CD4-positive, alpha-beta T cell (primary cell): ENCODE results near the gene GPSM1. TPM values are rescaled to one million over a fixed set of nuclear protein-coding genes. Genes with fewer than 3 reads are reported as not detected.

Experiments used
- ATAC-seq: fragments of 200-7000 bp; cut with Tn5 transposase; one replicate; pipeline ENCODE4 v1.10.0; 2022; ENCODE audit warnings: mild to moderate bottlenecking; ENCODE audit not compliant: poor library complexity
- CTCF ChIA-PET: fragments of 350-600 bp; sonication (Branson Sonifier 250); formaldehyde crosslinking; loops from one replicate; lab custom pipeline; 2021; ENCODE audit warnings: antibody characterized with exemption, inconsistent platforms; lab: Charles Lee
- POLR2A ChIA-PET: fragments of 350-600 bp; sonication (Branson Sonifier 250); formaldehyde crosslinking; loops from one replicate; lab custom pipeline; 2021; ENCODE audit warnings: antibody characterized with exemption, inconsistent platforms; lab: Charles Lee
- DNase-seq, 14 experiments: peaks; one replicate each; pipeline ENCODE4 v3.0.0-alpha.2; 2013 to 2020; ENCODE audit warnings: mixed read lengths in 2 of 14
- H3K27ac ChIP-seq, 2 donors: one replicate each; pipeline versions ENCODE4 v1.5.1 to v1.7.0; 2013; ENCODE audit warnings: low read length in 2 of 2, low read depth in 1 of 2, mild to moderate bottlenecking in 1 of 2
- H3K27me3 ChIP-seq, 2 experiments: 1 replicate in 1 of 2; 2 replicates in 1 of 2; pipeline versions ENCODE4 v1.6.1 to v1.7.0; 2013; ENCODE audit warnings: low read length in 2 of 2, control low read depth in 1 of 2, mild to moderate bottlenecking in 1 of 2, moderate library complexity in 1 of 2; ENCODE audit not compliant: insufficient read depth in 2 of 2, control insufficient read depth in 1 of 2
- H3K36me3 ChIP-seq: one replicate; pipeline ENCODE4 v1.6.1; 2013; ENCODE audit warnings: low read length, control low read depth; ENCODE audit not compliant: insufficient read depth
- H3K4me1 ChIP-seq: one replicate; pipeline ENCODE4 v1.6.1; 2013; ENCODE audit warnings: low read length, control low read depth; ENCODE audit not compliant: insufficient read depth
- H3K4me3 ChIP-seq: one replicate; pipeline ENCODE4 v1.5.1; 2013; ENCODE audit warnings: mild to moderate bottlenecking, low read length, moderate library complexity
- H3K9me3 ChIP-seq, 2 experiments: 1 replicate in 1 of 2; 2 replicates in 1 of 2; pipeline versions ENCODE4 v1.6.1 to v1.7.0; 2013; ENCODE audit warnings: low read length in 2 of 2, mild to moderate bottlenecking in 2 of 2, control low read depth in 1 of 2, moderate library complexity in 1 of 2; ENCODE audit not compliant: control insufficient read depth in 1 of 2, insufficient read depth in 1 of 2
- H3K27ac Mint-ChIP-seq: one replicate; pipeline ENCODE4 v1.8.0; 2020; ENCODE audit warnings: mixed read lengths
- H3K27me3 Mint-ChIP-seq: one replicate; pipeline ENCODE4 v1.8.0; 2021; ENCODE audit warnings: mixed read lengths
- H3K36me3 Mint-ChIP-seq: one replicate; pipeline ENCODE4 v1.8.0; 2021; ENCODE audit warnings: low read depth, mixed read lengths
- H3K4me1 Mint-ChIP-seq: one replicate; pipeline ENCODE4 v1.8.0; 2021; ENCODE audit warnings: low read depth, mixed read lengths
- H3K4me3 Mint-ChIP-seq: one replicate; pipeline ENCODE4 v1.8.0; 2020; ENCODE audit warnings: mild to moderate bottlenecking, mixed read lengths
- H3K9me3 Mint-ChIP-seq: one replicate; pipeline ENCODE4 v1.8.0; 2020; ENCODE audit warnings: mixed read lengths
- CTCF ChIP-seq: fragments of 200-600 bp; IDR thresholded peaks from one replicate; pipeline ENCODE4 v1.8.0; 2022; ENCODE audit warnings: antibody characterized with exemption, mild to moderate bottlenecking
- intact Hi-C, 2 experiments: fragments of 100-400 bp; cut with DNase I in 1 of 2; cut with micrococcal nuclease in 1 of 2; formaldehyde crosslinking; loops; one replicate each; pipeline versions ENCODE4 v1.15.1 to v1.9.0; 2023 to 2025; cut with DNase I, micrococcal nuclease
- total RNA-seq, 174 experiments: library from RNA in 2 of 174; stranded (reverse) in 2 of 174; gene quantifications; one replicate each; pipeline ENCODE4 v1.2.3 and lab custom pipeline; 2021 to 2026

Gene GPSM1
- total RNA-seq, 2 experiments from 2014 or later: 7.7 to 8.6 TPM

GRCh38 chr9:136308006-136308701, 19.2 kb upstream of the GPSM1 start:
- no peak for DNase-seq
- intact Hi-C loops: no loop called here
- no peak for ATAC-seq
- no peak for TF ChIP-seq CTCF
- H3K9me3 Mint-ChIP-seq: no peaks in the 10 kb centered on the region
- POLR2A ChIA-PET: no interaction called here
- H3K36me3 Mint-ChIP-seq: no peaks in the 10 kb centered on the region
- H3K4me1 ChIP-seq: peaks cover 16% of the 10 kb centered on the region
- H3K9me3 ChIP-seq: peaks cover 0 to 6% of the 10 kb centered on the region in 2 experiments
- no peak overlapping the region for H3K4me3 Mint-ChIP-seq
- H3K36me3 ChIP-seq: no peaks in the 10 kb centered on the region
- H3K27ac Mint-ChIP-seq: no peak overlapping the region
- H3K4me3 ChIP-seq: no peak overlapping the region
- no peaks in the 10 kb centered on the region for H3K27me3 Mint-ChIP-seq
- CTCF ChIA-PET: no interaction called here
- H3K27me3 ChIP-seq: peaks cover 20 to 22% of the 10 kb centered on the region in 2 experiments
- H3K4me1 Mint-ChIP-seq: peaks cover 5% of the 10 kb centered on the region
- no peak overlapping the region for H3K27ac ChIP-seq

- H3K27ac ChIP-seq: no peak overlapping the region
- H3K36me3 ChIP-seq: no peaks in the 10 kb centered on the region
- no peak overlapping the region for H3K4me3 Mint-ChIP-seq
- H3K4me3 ChIP-seq: no peak overlapping the region
- peaks cover 20 to 22% of the 10 kb centered on the region in 2 experiments for H3K27me3 ChIP-seq
- intact Hi-C loops: no loop called here
- POLR2A ChIA-PET: no interaction called here
- CTCF ChIA-PET: no interaction called here
- no peak for ATAC-seq
- H3K4me1 Mint-ChIP-seq: peaks cover 5% of the 10 kb centered on the region
- H3K27ac Mint-ChIP-seq: no peak overlapping the region
- no peaks in the 10 kb centered on the region for H3K9me3 Mint-ChIP-seq
- TF ChIP-seq CTCF: no peak
- no peaks in the 10 kb centered on the region for H3K27me3 Mint-ChIP-seq
- DNase-seq: no peak
- H3K9me3 ChIP-seq: peaks cover 0 to 6% of the 10 kb centered on the region in 2 experiments
- H3K4me1 ChIP-seq: peaks cover 16% of the 10 kb centered on the region
- H3K36me3 Mint-ChIP-seq: no peaks in the 10 kb centered on the region
These were observed 18.7 kb upstream of the GPSM1 start for GRCh38 chr9:136308702-136309053.

GRCh38 chr9:136309101-136309801, 18.1 kb upstream of the GPSM1 start:
- no peak overlapping the region for H3K4me3 Mint-ChIP-seq
- ATAC-seq: no peak
- peaks cover 5% of the 10 kb centered on the region for H3K4me1 Mint-ChIP-seq
- no peaks in the 10 kb centered on the region for H3K9me3 Mint-ChIP-seq
- Histone ChIP-seq H3K4me3 (no peak overlapping the region), H3K27me3 (peaks cover 20 to 22% of the 10 kb centered on the region in 2 experiments), H3K27ac (no peak overlapping the region), H3K4me1 (peaks cover 16% of the 10 kb centered on the region), H3K36me3 (no peaks in the 10 kb centered on the region), H3K9me3 (peaks cover 0 to 6% of the 10 kb centered on the region in 2 experiments)
- no peaks in the 10 kb centered on the region for H3K27me3 Mint-ChIP-seq
- H3K27ac Mint-ChIP-seq: no peak overlapping the region
- no peaks in the 10 kb centered on the region for H3K36me3 Mint-ChIP-seq
- DNase-seq: no peak
- POLR2A ChIA-PET: no interaction called here
- no peak for TF ChIP-seq CTCF
- intact Hi-C loops: no loop called here
- CTCF ChIA-PET: no interaction called here
